ENCODE data around the gene YBX2.

The YBX2 gene

DNA sequence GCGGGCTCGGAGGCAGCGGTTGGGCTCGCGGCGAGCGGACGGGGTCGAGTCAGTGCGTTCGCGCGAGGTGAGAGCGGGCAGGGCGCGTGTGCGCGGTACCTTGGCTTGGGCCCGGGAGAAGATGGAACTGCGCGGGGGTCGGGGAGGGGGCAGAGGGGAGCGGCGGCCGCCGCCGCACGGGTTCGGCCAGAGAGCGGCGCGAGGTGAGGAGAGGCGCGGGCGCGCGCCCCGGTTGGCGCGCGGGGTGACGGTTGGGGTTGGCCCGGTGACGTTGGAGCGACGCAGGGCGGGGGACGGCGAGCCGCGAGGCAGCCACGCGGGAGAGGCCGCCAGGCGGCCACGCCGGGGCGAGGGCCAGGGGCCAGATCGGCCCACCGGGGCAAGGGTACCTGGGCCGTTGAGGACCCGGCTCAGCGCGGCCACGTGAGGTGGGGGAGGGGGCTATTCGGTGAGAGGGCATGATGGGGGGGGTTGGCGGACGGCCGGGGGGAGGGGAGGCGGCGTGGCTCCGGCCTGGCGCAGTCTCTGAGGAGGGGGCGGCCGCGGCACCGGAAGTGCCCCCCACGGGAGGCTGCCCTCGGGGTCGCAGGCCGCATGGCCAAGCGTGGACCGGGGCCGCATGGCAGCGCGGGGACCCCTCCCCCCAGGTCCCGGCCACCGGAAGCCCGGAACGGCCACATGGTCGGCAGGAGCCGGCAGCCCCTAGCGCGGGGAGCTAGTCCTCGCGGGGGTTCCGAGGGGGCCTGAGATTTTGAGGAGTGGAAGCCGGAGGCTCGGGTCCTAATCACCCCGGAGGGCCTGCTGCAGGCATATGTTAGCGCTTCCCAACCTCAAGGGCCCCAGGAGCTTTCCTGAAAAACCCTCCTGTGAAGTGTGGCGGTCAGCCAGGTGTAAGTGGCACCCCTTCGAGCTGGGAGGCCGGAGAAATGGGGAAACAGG is 13.5 kb upstream of the YBX2 start:
- peak overlapping the region; percentile 81 for H3K4me3 ChIP-seq (ENCODE audit: low read length)
- no peak for DNase-seq (ENCODE audit: low read depth, low spot score)

DNA sequence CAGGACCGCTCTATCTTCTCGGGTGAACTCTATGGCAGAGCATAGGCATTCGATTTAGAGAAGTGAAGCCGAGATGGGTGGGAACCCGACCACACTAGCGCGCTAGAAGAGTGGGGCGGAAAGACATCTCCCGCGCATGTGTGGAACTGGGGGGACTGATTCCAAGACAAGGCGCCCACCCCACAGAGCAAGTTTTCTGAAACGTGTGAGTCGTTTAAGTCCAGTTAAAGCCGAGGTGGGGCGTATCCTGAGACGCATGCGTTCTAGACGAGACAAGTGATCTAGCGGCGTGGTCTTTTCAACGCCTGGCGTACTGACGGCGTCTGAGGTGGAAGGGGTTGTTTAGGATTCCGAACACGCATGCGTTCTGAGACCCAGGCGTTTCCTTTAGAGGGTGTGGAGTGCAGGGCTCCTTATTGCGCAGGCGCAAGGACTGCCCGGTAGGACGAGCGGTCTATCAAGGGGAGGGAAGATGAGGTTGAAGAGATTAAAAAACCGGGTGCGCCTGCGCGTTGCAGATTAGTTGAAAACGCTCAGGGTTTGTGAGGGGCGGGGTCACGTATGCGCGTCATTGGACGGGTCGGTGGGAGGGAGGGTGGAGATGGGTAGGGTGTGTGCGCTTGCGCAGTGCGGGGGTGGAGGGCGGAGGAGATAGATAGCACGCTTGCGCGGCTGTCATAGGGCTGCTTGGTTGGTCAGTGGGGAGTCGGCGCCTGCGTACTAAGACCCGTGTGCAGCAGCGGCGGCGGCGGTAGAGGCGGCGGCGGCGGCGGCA is 12.7 kb upstream of the YBX2 start, which contains the start of gene EIF5A:
Gene EIF5A (plus strand): TSS at position 718 of the 775 bp plus-strand sequence. CDS start 2,008 bp downstream, outside the sequence.
- peak within 1 kb of the TSS; percentile 81 for H3K4me3 ChIP-seq (ENCODE audit: low read length)
- DNase-seq (ENCODE audit: low read depth, low spot score): peak; percentile 100

DNA sequence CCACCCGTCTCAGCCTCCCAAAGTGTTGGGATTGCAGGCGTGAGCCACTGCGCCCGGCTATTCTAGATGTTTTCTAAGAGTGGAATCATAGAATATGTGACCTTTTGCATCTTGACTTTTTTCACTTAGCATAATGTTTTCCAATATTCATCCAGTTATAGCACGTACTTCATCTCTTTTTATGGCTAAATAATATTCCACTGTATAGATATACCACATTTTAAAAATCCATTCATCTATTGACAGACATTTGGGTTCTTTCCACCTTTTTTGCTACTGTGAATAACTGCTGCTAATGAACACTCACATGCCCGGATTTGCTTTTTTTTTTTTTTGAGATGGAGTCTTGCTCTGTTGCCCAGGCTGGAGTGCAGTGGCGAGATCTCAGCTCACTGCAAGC is 9.7 kb upstream of the YBX2 start:
- H3K4me3 ChIP-seq (ENCODE audit: low read length): no peak overlapping the region
- DNase-seq (ENCODE audit: low read depth, low spot score): no peak

DNA sequence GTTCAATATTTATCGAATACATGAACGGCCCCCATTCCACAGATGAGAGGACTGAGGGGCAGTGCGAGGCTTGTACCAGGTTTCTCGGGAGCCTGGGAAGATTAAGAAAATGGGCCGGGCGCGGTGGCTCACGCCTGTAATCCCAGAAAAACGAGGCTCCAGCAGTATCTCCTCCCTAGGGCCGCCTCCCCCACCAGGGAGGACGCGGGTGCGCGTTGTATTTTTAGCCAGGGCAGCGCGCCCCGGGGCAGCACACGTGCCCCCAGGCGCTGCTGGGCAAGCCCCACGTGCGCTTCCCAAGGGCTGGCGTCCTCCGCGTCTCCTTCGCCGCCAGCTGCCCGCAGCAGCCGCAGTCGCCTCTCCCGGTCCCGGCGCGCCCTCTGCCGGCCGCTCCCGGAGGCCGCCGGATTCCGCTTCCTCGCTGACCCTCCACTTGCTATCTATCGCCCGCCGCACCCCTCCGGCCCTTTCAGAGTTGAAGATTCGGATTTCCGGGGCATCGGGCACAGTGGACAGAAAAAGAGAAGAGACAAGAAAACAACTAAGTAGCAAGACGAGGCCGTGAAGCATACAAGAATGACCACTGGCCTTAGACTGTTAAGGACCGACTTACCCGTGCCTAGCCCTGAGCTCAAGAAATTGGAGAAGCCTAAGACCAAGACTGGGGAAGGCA is 1.9 kb upstream of the YBX2 start:
- no peak for DNase-seq (ENCODE audit: low read depth, low spot score)
- H3K4me3 ChIP-seq (ENCODE audit: low read length): peak overlapping the region; percentile 3; the same call in 1 of the 2 replicates

DNA sequence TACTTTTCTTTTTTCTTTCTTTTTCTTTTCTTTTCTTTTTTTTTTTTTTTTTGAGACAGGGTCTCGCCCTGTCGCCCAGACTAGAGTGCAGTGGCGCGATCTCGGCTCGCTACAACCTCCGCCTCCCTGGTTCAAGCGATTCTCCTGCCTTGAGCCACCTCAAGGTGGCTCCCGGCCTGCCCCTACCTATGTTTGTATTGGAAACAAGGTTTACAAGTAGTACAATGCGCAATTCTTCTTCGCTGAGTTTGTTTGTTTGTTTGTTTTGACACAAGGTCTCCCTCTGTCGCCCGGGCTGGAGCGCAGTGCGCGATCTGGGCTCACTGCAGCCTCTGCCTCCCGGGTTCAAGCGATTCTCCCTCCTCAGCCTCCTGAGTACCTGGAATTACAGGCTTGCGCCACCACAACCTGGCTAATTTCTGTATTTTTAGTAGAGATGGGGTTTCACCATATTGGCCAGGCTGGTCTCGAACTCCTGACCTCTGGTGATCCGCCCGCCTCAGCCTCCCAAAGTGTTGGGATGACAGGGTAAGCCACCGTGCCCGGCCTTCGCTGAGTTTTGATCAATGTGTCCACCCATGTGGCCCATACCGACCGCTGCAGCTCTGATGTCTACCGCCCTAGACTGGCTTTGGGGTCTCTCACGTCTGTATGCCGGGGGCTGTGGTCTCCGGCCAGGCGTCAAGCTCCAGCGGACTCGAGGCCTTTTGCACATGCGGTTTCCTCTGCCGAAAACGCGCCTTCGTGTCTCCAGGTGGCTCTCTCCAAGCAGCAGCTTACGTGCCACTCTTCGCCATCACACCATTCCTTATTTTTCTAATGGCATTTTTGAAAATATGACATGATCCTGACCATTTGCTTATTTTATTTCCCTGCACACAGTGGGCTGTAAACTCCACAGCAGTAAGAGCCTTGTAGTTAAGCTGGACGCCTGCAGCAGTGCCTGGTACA is 1.1 kb upstream of the YBX2 start:
- DNase-seq (ENCODE audit: low read depth, low spot score): no peak
- H3K4me3 ChIP-seq (ENCODE audit: low read length): peak overlapping the region; percentile 56

DNA sequence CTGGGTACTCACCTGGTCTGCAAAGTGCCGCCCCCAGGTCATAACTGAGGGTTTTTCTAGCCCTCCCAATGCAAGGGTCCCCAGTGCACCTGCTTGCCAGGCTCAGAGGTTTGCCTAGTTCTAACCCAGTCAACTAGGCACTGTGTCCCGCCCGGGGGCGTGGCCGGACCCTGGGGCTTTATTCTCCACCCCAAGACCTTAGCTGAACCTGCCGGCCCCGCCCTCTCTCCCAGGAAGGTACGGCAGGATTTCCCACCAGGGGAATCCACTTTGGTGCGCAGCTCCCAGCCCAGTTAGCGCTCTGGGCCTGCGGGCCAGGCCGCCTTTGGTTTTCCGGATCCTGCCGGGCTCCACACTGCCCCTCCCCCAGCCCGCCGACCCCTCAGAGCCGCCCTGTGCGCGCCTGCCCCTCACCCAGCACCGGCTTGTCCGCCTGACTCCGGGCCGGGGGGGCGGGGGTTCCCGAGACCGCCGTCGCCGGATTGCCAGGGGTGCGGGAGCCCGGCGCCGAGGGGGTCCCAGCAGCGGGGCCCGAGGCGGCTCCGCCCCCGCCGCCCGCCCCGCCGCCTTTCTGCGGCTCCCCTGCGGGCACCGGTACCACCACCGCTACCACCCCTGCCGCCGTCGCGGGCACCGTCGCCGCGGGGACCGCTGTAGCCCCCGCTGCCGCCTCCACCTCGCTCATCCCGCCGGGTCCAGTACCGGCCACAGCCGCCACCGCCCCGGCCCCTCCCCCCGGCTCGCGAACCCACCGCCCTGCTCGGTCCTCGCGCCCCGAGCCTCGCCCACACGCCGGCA is 424 bp downstream of the YBX2 start:
- peak overlapping the region; percentile 21 for H3K4me3 ChIP-seq (ENCODE audit: low read length)
- no peak for DNase-seq (ENCODE audit: low read depth, low spot score)

DNA sequence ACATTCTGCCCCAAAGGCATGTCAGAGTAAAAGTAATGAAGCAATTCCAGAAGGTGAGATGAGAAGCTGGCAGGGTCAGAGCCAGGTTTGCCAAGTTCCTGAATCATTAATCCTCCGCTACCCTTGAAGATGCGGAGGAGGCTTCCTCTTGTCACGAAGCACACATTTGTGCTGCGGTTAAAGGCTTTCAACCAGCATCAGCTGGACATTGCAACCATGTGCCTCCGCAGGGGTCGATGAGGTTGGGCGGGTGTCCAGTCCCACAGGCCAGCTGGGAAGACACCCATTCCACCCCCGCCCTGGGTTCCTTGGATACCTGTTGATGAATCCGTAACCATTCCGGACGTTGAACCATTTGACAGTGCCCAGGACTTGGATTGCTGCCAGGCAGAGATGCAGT is 1.3 kb downstream of the YBX2 start:
- no peak overlapping the region for H3K4me3 ChIP-seq (ENCODE audit: low read length)

DNA sequence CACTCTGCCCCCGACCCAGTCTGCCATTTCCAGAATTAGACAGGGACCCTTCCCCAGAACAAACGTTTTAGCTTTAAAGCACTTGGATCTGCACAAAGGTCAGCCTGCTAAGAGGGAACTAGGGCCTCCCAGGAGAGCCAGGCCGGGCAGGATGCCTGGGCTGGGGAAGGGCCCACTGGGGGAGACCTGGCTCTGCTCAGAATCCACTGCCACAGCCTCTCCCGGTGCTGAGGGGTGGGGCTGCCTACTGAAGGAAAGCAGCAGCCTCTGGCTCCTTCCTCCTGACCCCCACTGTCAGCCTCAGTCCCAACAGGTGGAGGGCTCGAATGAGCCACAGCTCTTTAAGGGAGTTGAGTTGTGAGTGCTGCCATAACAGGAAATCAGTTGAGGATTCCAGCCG is 1.7 kb downstream of the YBX2 start:
- no peak for DNase-seq (ENCODE audit: low read depth, low spot score)
- H3K4me3 ChIP-seq (ENCODE audit: low read length): no peak overlapping the region

More for the DNA sequence above, 1.3 kb downstream of the YBX2 start:
- no peak for DNase-seq (ENCODE audit: low read depth, low spot score)

DNA sequence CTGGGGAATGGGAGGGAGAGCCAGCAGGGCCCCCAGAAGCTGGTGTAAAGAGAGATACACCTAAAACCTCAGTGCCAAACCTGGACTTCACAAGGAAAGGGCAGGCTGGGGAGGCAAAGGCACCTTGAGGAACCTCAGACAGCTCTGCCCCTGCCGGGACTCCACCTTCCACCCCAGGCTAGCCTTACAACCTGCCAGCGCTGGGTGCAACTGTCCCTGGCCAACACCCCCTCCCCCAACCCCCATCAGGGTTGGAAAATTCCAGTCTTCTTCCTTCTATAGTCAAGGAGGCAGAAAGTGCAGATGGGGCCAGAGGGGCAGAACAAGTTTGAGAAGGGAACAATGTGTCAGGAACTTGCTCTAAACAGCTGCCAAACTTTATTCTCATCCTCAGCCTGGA is 2.2 kb downstream of the YBX2 start:
- no peak overlapping the region for H3K4me3 ChIP-seq (ENCODE audit: low read length)
- DNase-seq (ENCODE audit: low read depth, low spot score): no peak

DNA sequence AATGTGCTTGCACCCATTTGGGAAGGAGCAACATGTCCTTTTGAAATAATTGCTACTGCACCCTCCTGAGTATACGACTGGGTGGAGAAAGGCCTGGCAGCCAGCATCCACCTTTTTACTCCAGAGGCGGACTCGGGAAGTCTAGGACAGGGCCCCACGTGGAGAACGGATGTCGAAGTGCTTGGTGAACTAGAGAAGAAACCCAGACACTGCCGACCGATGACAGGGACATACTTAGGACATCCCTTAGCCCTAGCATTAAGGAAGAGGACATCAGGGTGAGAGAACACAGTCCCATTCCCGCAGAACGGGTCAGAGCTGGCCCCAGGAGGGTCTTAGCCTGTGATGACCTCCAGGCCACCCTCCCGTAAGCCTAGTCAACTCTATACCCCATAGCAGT is 3.8 kb downstream of the YBX2 start:
- no peak overlapping the region for H3K4me3 ChIP-seq (ENCODE audit: low read length)
- DNase-seq (ENCODE audit: low read depth, low spot score): no peak

DNA sequence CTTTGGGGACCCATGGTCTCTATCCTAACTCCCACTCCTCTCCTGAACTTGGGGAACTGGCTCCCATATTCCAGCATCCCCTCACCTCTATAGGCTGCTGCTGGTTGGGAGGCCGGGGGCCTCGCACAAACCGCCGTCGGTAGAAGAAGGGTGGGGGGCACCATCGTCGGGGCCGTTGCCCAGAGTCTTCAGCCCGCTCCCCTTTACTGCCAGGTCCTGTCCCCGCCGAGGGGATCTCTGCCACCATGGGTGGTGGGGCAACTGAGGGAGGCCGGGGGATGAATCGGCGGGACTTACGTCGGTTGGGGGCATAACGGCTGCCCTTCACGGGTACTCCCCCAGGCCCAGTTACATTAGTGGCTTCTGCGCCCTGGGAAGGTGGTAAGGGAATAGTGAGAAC is 4.3 kb downstream of the YBX2 start:
- no peak for DNase-seq (ENCODE audit: low read depth, low spot score)
- H3K4me3 ChIP-seq (ENCODE audit: low read length): no peak overlapping the region

DNA sequence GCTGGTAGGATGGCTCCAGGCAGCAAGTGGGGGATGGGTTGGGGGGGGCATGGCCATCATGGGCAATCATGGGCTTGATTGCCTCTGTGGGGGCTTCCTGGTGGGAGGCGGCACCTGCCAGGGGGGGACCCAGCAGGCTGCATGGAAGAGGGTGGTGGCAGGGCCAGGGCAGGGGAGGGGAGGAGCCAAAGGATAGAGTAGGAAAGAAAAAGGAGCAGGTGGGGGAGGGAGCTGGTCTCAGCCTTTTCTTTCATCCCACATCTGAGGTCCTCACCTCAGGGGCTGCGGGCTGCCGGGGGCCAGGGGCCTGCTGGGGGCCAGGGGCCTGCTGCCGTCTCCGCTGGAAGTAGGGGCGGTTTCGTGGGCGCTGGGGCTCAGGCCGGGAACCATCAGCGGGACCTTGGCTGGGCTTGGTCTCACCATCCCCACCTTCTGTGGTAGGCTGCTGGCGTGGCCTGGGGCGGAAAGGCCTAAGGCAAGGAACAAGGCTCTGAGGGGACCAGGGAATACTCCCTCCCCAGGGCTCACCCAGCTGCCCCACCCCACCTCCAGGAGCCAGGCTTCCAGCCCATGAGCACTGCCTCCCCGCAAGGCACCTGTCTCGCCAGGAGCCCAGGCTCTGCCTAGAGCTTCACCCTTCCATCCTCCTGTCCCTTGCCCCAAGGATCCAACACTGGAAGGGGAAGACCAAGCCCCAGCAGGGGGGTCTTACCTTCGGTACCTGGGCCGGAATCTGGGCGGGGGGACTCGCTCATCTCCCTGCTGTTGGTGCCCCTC is 5.0 kb downstream of the YBX2 start:
- DNase-seq (ENCODE audit: low read depth, low spot score): no peak
- H3K4me3 ChIP-seq (ENCODE audit: low read length): no peak overlapping the region

DNA sequence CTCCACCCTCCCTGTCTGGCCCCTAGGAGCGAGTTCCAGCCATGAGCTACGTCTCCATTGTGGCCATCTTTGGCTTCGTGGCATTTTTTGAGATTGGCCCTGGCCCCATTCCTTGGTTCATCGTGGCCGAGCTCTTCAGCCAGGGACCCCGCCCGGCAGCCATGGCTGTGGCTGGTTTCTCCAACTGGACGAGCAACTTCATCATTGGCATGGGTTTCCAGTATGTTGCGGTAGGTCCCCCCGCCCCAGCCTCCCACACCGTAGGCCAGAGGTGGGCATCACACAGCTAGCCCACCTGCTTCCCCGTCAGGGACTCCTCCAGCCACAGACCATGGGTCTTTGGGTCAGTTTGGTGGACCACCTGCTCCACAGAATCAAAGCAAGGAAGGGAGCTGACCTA is 8.8 kb downstream of the YBX2 start:
- DNase-seq (ENCODE audit: low read depth, low spot score): no peak
- H3K4me3 ChIP-seq (ENCODE audit: low read length): no peak overlapping the region

DNA sequence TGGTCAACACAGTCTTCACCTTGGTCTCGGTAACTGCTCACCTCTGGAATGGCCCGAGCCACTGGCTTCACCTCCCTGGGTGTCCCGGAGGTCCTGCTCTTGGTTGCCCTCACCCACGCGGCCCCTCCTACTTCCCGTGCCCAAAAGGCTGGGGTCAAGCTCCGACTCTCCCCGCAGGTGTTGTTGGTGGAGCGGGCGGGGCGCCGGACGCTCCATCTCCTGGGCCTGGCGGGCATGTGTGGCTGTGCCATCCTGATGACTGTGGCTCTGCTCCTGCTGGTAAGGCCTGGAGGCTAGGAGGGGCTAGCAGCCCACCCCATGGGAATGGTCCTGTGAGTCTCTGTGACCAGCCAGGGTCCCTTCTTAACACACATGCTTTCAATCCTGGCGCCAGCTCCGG is 9.5 kb downstream of the YBX2 start:
- no peak for DNase-seq (ENCODE audit: low read depth, low spot score)
- H3K4me3 ChIP-seq (ENCODE audit: low read length): no peak overlapping the region

DNA sequence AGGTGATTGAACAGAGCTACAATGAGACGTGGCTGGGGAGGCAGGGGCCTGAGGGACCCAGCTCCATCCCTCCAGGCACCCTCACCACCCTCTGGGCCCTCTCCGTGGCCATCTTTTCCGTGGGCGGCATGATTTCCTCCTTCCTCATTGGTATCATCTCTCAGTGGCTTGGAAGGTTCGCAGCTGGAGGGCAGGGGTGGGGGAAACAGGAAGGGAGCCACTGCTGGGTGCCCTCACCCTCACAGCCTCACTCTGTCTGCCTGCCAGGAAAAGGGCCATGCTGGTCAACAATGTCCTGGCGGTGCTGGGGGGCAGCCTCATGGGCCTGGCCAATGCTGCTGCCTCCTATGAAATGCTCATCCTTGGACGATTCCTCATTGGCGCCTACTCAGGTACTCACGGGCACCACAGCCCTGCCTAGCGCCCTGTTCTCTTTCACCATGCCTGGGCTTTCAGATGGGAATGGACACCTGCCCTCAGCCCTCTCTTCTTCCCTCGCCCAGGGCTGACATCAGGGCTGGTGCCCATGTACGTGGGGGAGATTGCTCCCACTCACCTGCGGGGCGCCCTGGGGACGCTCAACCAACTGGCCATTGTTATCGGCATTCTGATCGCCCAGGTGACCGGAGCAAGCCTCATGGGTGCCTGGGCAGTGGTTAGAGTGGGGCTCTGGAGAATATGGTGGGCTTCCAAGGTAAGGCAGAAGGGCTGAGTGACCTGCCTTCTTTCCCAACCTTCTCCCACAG is 10.8 kb downstream of the YBX2 start:
- no peak overlapping the region for H3K4me3 ChIP-seq (ENCODE audit: low read length)
- DNase-seq (ENCODE audit: low read depth, low spot score): no peak

DNA sequence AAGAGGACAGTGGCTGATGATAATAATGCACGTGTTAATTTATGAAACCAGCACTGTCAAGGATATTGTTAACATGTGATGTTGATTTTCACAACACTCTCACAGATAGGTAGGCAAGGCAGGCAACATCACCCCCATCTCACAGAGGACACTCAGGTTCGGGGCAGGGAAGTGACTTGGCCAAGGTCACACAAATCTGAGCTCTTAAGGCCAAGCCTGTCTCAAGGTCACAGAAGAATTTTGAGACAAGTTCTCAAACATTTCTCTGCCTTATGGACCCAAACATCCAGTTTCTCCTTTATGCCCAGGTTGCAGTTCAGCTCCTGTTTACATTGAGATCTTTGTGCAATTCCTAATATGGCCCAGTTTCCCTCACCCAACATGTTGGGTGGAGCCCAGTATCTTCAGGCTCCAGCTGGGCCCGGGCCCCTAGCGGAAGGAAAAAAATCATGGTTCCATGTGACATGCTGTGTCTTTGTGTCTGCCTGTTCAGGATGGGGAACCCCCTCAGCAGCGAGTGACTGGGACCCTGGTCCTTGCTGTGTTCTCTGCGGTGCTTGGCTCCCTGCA is 11.6 kb downstream of the YBX2 start:
- no peak overlapping the region for H3K4me3 ChIP-seq (ENCODE audit: low read length)
- no peak for DNase-seq (ENCODE audit: low read depth, low spot score)

Data from Jurkat, Clone E6-1 (cell line).